Fibroblast of lung (primary cell): ENCODE data around the gene GLIS1. TPM values are rescaled to one million over a fixed set of nuclear protein-coding genes. Genes with fewer than 3 reads are reported as not detected.

Experiments
- DNase-seq, 2 donors: peaks; one replicate each; pipeline versions ENCODE4 v3.0.0 to v3.0.0-alpha.2; 2010; ENCODE audit warnings: low read depth in 2 of 2
- H2AFZ ChIP-seq: 2 replicates; pipeline ENCODE4 v1.5.1; 2012; ENCODE audit warnings: low read length, control low read depth, inconsistent platforms
- H3K27ac ChIP-seq: 2 replicates; pipeline ENCODE4 v1.5.1; 2011; ENCODE audit warnings: low read length, control low read depth; ENCODE audit not compliant: insufficient read depth
- H3K27me3 ChIP-seq: 2 replicates; pipeline ENCODE4 v1.5.1; 2011; ENCODE audit warnings: mild to moderate bottlenecking, low read length; ENCODE audit not compliant: control insufficient read depth, insufficient read depth
- H3K36me3 ChIP-seq: 2 replicates; pipeline ENCODE4 v1.5.1; 2011; ENCODE audit warnings: low read length; ENCODE audit not compliant: control insufficient read depth, insufficient read depth
- H3K4me1 ChIP-seq: 2 replicates; pipeline ENCODE4 v1.5.1; 2011; ENCODE audit warnings: low read length; ENCODE audit not compliant: control insufficient read depth, insufficient read depth; ENCODE audit errors: extremely low read depth
- H3K4me2 ChIP-seq: 2 replicates; pipeline ENCODE4 v1.5.1; 2011; ENCODE audit warnings: low read length, control low read depth; ENCODE audit not compliant: insufficient read depth; ENCODE audit errors: extremely low read depth
- H3K4me3 ChIP-seq, 4 experiments: fragments of 200-600 bp in 1 of 4; sonication (generic) in 1 of 4; replicated peaks in 1 of 4; 2 replicates each; pipeline ENCODE4 v1.5.1; 2011 to 2016; ENCODE audit warnings: low read length in 4 of 4, low read depth in 3 of 4, mild to moderate bottlenecking in 3 of 4, control low read depth in 2 of 4, inconsistent platforms in 1 of 4, mixed read lengths in 1 of 4; ENCODE audit not compliant: insufficient read depth in 1 of 4; ENCODE audit errors: control extremely low read depth in 1 of 4
- H3K79me2 ChIP-seq: 2 replicates; pipeline ENCODE4 v1.5.1; 2012; ENCODE audit warnings: mild to moderate bottlenecking, low read length, inconsistent platforms; ENCODE audit not compliant: control insufficient read depth, insufficient read depth
- H3K9ac ChIP-seq: 2 replicates; pipeline ENCODE4 v1.5.1; 2011; ENCODE audit warnings: mild to moderate bottlenecking, low read length, control low read depth; ENCODE audit not compliant: insufficient read depth
- H3K9me3 ChIP-seq: 2 replicates; pipeline ENCODE4 v1.5.1; 2012; ENCODE audit warnings: low read depth, low read length; ENCODE audit not compliant: control insufficient read depth, insufficient read depth
- H4K20me1 ChIP-seq: 2 replicates; pipeline ENCODE4 v1.5.1; 2011; ENCODE audit warnings: low read length; ENCODE audit not compliant: control insufficient read depth, insufficient read depth; ENCODE audit errors: extremely low read depth
- EZH2 ChIP-seq: IDR thresholded peaks from 2 replicates; pipeline ENCODE4 v1.5.1; 2012; ENCODE audit warnings: low read length, control low read depth, mild to moderate bottlenecking; ENCODE audit errors: missing control alignments
- polyA plus RNA-seq, 2 donors: library from polyadenylated mRNA; depleted of rRNA in 1 of 2; stranded (reverse) in 1 of 2; unstranded in 1 of 2; fragments of >200 nt; gene quantifications; 2 replicates each; pipeline ENCODE4 v1.2.1, GENCODE V29; 2011 to 2012; ENCODE audit warnings: missing spikeins in 1 of 2
- total RNA-seq: library from RNA; depleted of rRNA; stranded (reverse); fragments of >200 nt; gene quantifications from 2 replicates; pipeline ENCODE4 v1.2.1, GENCODE V29; 2014
- TF ChIP-seq, protein P1 (sequence below), 2 donors: IDR thresholded peaks in 1 of 2; conservative IDR thresholded peaks in 1 of 2; 1 replicate in 1 of 2; 2 replicates in 1 of 2; pipeline ENCODE4 v1.5.1; 2011 to 2012; ENCODE audit warnings: low read length in 2 of 2, control low read depth in 1 of 2, inconsistent platforms in 1 of 2, low read depth in 1 of 2, mild to moderate bottlenecking in 1 of 2

GLIS1 gene
- total and polyA plus RNA-seq, 2 donors (not counting 1 experiment from before 2014, with no cell fraction given) = under 0.01 to 0.05 TPM

DNA sequence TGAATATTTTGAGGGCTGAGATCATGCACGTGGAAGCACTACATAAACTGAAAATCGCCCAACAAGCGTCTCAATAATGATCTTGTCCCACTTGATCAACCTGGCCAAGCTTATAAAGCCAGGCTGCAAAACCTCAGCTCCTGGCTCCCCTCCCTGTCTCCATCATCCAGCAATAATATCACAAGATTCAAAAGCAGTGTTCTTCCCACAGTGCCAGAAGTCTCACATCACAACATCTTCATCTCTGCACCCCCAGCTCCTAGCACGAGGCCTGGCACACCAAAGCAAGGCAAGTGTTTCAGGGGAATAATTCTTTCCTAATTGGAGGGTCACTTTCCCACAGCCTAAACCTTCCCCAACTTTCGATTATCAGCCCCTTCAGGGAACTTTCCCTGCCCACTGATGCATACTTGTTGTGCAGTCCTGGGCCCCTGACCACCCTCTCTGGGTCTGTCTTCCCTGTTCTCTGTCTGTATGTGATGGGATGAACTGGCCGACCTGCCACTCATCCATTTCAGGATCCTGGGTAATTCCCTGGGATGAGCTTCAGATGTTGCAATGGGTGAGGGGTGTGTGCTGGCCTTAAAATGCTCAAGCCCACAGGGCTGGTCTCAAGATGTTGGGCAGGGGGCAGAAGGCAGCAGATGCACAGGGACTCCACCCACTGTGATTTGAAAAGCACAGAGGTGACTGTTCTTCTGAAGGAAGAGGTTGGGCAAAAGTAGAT, 150.7 kb downstream of the GLIS1 start:
- Histone ChIP-seq H3K9ac (no peak overlapping the region), H2AFZ (no peak overlapping the region), H3K27me3 (peaks cover 13% of the 10 kb centered on the region), H3K9me3 (no peaks in the 10 kb centered on the region), H3K4me3 (no peak overlapping the region), H3K79me2 (no peaks in the 10 kb centered on the region), H4K20me1 (no peaks in the 10 kb centered on the region), H3K27ac (no peak overlapping the region), H3K36me3 (no peaks in the 10 kb centered on the region), H3K4me1 (no peaks in the 10 kb centered on the region), H3K4me2 (no peak overlapping the region)
- TF ChIP-seq EZH2 = no peak
- TF ChIP-seq, protein P1, sequence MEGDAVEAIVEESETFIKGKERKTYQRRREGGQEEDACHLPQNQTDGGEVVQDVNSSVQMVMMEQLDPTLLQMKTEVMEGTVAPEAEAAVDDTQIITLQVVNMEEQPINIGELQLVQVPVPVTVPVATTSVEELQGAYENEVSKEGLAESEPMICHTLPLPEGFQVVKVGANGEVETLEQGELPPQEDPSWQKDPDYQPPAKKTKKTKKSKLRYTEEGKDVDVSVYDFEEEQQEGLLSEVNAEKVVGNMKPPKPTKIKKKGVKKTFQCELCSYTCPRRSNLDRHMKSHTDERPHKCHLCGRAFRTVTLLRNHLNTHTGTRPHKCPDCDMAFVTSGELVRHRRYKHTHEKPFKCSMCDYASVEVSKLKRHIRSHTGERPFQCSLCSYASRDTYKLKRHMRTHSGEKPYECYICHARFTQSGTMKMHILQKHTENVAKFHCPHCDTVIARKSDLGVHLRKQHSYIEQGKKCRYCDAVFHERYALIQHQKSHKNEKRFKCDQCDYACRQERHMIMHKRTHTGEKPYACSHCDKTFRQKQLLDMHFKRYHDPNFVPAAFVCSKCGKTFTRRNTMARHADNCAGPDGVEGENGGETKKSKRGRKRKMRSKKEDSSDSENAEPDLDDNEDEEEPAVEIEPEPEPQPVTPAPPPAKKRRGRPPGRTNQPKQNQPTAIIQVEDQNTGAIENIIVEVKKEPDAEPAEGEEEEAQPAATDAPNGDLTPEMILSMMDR (conservative IDR thresholded peaks at IDR 0.05 in 1 of 2, IDR thresholded peaks at IDR 0.05 in 1 of 2; ENCODE audit: low read depth in 1 of 2, low read length in 2 of 2) = no peak
- DNase-seq = no peak

DNA sequence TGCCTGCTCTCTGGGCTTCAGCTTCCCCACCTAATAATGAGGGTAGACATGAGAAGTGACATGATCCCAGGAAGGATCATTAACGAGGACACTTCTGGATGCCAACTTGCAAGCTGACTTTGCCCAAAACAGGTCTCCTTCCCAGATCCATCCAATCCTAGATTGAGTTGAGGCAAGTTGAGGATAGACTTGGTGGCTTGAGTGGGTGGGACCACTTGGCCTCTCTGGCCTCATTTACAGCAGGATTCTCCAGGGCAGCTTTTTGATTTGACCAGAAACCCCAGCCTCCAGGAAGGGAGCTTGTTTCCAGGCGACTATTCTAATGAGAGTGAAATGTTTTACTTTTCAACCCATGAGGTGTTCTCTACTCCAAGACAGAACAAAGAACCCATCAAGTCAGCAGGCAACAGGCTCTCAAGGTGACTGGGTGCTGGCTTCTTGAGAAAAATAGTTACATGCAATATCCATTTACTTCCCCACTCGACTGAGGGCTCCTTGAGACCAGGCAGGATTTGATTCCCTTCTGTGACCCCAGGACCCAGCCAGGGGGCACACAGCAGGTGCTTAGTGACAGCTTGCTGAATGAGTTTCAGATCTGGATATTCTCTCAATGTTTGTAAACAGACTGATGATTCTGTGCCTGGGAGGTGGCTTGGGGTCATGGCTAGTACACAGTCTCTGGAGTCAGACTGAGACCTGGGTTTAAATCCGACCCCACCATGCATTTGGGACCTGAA, 151.5 kb downstream of the GLIS1 start:
- no peaks in the 10 kb centered on the region for H3K9me3 ChIP-seq
- H3K79me2 ChIP-seq = no peaks in the 10 kb centered on the region
- DNase-seq = no peak
- peaks cover 15% of the 10 kb centered on the region for H3K27me3 ChIP-seq
- TF ChIP-seq, protein P1 (conservative IDR thresholded peaks at IDR 0.05 in 1 of 2, IDR thresholded peaks at IDR 0.05 in 1 of 2; ENCODE audit: low read depth in 1 of 2, low read length in 2 of 2) = no peak
- no peak for TF ChIP-seq EZH2
- no peak overlapping the region for H3K4me2 ChIP-seq
- no peak overlapping the region for H3K27ac ChIP-seq
- no peak overlapping the region for H3K9ac ChIP-seq
- H2AFZ ChIP-seq = no peak overlapping the region
- H3K4me1 ChIP-seq = no peaks in the 10 kb centered on the region
- no peak overlapping the region for H3K4me3 ChIP-seq
- H4K20me1 ChIP-seq = no peaks in the 10 kb centered on the region
- no peaks in the 10 kb centered on the region for H3K36me3 ChIP-seq

DNA sequence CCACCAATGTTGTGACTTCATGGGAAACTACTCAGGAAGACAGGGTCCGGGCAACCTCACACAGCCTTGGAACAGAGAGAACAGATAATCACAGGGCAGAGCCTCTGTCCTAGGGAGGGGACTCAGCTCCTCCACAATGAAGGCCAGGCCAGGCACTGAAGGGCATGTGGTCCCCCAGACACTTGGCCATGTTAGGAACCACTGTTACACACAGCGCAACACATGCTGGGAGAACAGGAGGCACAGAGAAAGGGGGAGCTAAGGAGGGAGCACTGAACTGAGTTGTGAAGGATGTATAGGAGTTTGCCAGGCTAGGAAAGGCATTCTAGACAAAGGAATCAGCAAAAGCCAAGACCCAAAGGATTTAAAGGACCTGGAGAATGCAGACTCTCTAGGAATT, 152.2 kb downstream of the GLIS1 start:
- H3K27me3 ChIP-seq = peaks cover 15% of the 10 kb centered on the region
- H3K79me2 ChIP-seq = no peaks in the 10 kb centered on the region
- no peaks in the 10 kb centered on the region for H3K9me3 ChIP-seq
- no peak for TF ChIP-seq EZH2
- TF ChIP-seq, protein P1 (conservative IDR thresholded peaks at IDR 0.05 in 1 of 2, IDR thresholded peaks at IDR 0.05 in 1 of 2; ENCODE audit: low read depth in 1 of 2, low read length in 2 of 2) = no peak
- no peaks in the 10 kb centered on the region for H3K36me3 ChIP-seq
- H3K4me3 ChIP-seq = no peak overlapping the region
- no peaks in the 10 kb centered on the region for H4K20me1 ChIP-seq
- no peak for DNase-seq
- H3K9ac ChIP-seq = no peak overlapping the region
- H3K4me2 ChIP-seq = no peak overlapping the region
- H3K27ac ChIP-seq = no peak overlapping the region
- no peaks in the 10 kb centered on the region for H3K4me1 ChIP-seq
- H2AFZ ChIP-seq = no peak overlapping the region
